Stimulated activated CD4-positive, alpha-beta T cell treated with anti-CD3 and anti-CD28 coated beads, TNF-alpha, amount 100 ng/mL, for 48 hours (primary cell): ENCODE data around the gene AR.

Source experiments
- DNase-seq, 3 donors: peaks; one replicate each; pipeline ENCODE4 v3.0.0-alpha.2; 2020; ENCODE audit warnings: low read depth in 3 of 3

AR gene, protein sequence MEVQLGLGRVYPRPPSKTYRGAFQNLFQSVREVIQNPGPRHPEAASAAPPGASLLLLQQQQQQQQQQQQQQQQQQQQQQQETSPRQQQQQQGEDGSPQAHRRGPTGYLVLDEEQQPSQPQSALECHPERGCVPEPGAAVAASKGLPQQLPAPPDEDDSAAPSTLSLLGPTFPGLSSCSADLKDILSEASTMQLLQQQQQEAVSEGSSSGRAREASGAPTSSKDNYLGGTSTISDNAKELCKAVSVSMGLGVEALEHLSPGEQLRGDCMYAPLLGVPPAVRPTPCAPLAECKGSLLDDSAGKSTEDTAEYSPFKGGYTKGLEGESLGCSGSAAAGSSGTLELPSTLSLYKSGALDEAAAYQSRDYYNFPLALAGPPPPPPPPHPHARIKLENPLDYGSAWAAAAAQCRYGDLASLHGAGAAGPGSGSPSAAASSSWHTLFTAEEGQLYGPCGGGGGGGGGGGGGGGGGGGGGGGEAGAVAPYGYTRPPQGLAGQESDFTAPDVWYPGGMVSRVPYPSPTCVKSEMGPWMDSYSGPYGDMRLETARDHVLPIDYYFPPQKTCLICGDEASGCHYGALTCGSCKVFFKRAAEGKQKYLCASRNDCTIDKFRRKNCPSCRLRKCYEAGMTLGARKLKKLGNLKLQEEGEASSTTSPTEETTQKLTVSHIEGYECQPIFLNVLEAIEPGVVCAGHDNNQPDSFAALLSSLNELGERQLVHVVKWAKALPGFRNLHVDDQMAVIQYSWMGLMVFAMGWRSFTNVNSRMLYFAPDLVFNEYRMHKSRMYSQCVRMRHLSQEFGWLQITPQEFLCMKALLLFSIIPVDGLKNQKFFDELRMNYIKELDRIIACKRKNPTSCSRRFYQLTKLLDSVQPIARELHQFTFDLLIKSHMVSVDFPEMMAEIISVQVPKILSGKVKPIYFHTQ

GRCh38 chrX:67543818-67544217 is at the start of gene AR:
TSS of gene AR (plus strand) at chrX:67544021. CDS start at chrX:67545147, 1,126 bp downstream.
- DNase-seq = no peak

- DNase-seq = no peak
Measured at GRCh38 chrX:67500617-67501016, 43.2 kb upstream of the AR start.

- DNase-seq = no peak
Measured at GRCh38 chrX:67503004-67503403, 40.8 kb upstream of the AR start.

- DNase-seq = no peak
Measured at GRCh38 chrX:67503453-67503852, 40.4 kb upstream of the AR start.

DNA sequence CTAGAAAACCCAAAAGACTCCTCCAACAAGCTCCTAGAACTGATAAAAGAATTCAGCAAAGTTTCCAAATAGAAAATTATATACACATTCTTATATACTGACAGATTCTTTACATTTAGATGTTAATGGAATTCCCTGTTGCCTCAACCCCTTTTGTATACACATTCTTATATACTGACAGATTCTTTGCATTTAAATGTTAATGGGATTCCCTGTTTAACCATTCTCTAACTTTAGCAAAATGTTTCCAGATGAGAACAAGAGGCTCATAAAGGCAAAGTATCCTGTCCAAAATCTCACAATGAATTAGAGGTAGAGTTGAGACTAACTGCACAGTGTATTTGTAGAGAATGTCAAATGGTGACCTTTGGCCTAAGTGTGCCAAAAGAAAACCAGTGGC is 23.1 kb upstream of the AR start:
- no peak for DNase-seq

DNA sequence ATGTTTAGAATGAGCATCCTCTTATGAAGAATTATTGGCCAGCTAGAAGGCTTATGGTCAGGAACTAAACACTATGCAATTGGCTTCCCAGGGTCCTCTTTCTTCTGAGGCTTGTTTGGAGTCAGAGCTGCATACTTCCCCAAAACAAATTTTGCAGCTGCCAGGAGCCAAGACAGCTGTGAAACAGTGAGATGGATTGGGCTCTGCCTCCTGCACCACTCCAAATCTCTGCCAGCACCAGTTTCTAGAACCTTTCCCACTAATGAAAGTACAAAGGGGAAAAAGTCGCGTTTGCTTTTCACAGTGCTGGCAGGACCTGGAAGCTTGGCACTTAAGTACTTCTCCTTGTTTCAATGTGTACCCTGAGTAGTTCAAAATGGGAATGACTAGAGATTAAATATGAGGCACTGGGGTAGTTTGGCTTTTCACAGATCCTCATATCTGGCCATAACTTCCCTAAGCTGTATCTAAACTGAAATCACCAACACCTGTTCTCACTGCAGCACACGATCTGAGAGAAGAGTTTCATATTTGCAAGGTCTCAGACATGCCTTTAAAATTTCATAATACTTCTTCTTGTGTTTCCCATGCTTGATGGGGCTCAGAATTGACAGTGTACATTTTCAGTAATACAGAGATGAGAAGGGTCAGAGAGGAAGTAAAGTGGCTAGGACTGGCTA is 20.7 kb upstream of the AR start:
- DNase-seq = no peak

DNA sequence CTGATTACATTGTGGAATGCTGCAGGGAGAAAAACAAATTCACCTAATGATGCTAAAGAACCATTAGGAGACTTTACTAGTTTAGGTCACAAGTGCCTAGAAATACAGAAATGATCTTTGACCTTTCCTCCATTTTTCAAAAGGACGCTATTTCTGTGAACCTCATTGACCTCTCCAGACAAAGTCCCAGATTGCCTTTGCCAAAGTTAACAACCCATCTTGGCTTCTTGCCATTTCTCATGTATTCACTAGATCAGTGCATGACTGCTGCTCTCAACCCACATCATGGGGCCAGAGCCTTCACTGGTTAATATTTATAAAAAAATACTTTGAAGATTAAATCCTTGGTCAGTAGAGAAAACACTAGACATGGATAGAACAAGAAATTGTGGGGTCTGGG is 19.9 kb upstream of the AR start:
- no peak for DNase-seq

DNA sequence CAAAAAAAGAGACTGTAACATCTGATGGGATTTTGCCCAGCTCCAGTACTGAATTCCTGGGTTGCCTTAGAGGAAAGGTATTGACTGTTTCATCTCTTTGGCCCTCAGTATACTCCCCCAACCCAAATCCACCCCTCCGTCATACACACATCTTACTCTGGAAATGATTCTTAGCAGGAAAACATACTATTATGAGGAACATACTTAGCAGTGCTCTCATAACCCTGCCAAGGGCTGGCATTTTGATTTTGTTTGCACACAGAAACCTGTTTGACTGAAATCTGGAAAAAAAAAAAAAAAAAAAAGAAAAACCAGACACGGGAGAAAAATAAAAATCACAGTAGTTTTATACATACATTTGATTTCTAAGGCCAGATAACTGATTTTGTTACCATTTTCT is 19.4 kb upstream of the AR start:
- no peak for DNase-seq

- no peak for DNase-seq
Measured at GRCh38 chrX:67524950-67525691, 18.7 kb upstream of the AR start.

GRCh38 chrX:67536564-67536963 is 7.3 kb upstream of the AR start:
- no peak for DNase-seq

GRCh38 chrX:67538383-67538782 is 5.4 kb upstream of the AR start:
- no peak for DNase-seq

- DNase-seq = no peak
Measured at GRCh38 chrX:67544281-67545035, 637 bp downstream of the AR start.

DNA sequence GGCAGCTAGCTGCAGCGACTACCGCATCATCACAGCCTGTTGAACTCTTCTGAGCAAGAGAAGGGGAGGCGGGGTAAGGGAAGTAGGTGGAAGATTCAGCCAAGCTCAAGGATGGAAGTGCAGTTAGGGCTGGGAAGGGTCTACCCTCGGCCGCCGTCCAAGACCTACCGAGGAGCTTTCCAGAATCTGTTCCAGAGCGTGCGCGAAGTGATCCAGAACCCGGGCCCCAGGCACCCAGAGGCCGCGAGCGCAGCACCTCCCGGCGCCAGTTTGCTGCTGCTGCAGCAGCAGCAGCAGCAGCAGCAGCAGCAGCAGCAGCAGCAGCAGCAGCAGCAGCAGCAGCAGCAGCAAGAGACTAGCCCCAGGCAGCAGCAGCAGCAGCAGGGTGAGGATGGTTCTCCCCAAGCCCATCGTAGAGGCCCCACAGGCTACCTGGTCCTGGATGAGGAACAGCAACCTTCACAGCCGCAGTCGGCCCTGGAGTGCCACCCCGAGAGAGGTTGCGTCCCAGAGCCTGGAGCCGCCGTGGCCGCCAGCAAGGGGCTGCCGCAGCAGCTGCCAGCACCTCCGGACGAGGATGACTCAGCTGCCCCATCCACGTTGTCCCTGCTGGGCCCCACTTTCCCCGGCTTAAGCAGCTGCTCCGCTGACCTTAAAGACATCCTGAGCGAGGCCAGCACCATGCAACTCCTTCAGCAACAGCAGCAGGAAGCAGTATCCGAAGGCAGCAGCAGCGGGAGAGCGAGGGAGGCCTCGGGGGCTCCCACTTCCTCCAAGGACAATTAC is 1.4 kb downstream of the AR start:
- DNase-seq = no peak

- DNase-seq = no peak
Measured at GRCh38 chrX:67545893-67546495, 2.2 kb downstream of the AR start.

DNA sequence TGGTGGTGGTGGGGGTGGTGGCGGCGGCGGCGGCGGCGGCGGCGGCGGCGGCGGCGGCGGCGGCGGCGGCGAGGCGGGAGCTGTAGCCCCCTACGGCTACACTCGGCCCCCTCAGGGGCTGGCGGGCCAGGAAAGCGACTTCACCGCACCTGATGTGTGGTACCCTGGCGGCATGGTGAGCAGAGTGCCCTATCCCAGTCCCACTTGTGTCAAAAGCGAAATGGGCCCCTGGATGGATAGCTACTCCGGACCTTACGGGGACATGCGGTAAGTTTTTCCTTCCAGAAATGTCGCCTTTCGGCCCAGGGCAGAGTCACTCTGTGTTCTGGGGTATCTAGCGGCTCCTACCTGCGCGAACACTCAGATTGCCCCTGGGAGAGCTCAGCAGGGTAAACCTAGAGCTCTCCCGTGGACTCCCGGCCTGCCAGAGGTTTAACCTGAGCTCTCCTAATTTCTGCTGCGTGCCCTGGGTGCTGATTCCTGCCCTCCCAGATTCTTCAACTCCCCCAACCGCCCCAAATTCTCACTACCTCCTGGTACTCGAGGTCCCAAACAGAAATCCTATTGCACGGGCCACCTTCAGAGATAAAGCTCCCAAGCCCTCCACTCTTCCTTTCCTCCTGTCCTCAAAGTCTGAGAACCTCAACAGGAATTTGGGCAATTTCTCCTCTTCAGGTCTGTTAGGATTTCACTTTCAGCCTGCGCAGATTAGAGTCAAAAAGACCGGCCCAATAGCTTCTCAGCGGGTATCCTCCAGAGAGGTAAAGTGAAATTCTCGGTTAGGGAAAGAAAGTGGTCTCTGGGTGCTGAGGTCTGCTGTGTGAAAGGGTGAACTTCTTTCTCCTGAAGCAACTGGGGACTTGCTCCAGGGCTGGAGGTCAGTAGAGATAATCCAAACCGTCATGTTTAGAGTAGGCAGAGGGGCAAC is 2.9 kb downstream of the AR start:
- DNase-seq = no peak

GRCh38 chrX:67555578-67556203 is 11.9 kb downstream of the AR start:
- DNase-seq = no peak

GRCh38 chrX:67558267-67558666 is 14.4 kb downstream of the AR start:
- DNase-seq = no peak
